HepG2 (cell line): ENCODE measurements around the gene SAA2. TPM values are rescaled to one million over a fixed set of nuclear protein-coding genes. Genes with fewer than 3 reads are reported as not detected.

ENCODE experiments used
- AKAP8 ChIP-seq: sonication (generic); formaldehyde crosslinking; IDR thresholded peaks from 2 replicates; pipeline ENCODE4 v1.5.1; 2020; ENCODE audit warnings: mild to moderate bottlenecking, missing genetic modification reagents
- ATF7 ChIP-seq, 2 experiments: fragments of 450-650 bp in 1 of 2; sonication (generic) in 1 of 2; formaldehyde crosslinking in 1 of 2; IDR thresholded peaks; 2 replicates each; pipeline versions ENCODE4 v1.4.0 to v1.6.1; 2016 to 2020; ENCODE audit warnings: antibody characterized with exemption in 1 of 2, mild to moderate bottlenecking in 1 of 2, missing genetic modification reagents in 1 of 2
- CHCHD3 ChIP-seq: sonication (generic); formaldehyde crosslinking; IDR thresholded peaks from 2 replicates; pipeline ENCODE4 v1.8.0; 2022; ENCODE audit warnings: mild to moderate bottlenecking, missing genetic modification reagents, moderate library complexity
- NFKBIZ ChIP-seq: IDR thresholded peaks from 2 replicates; pipeline ENCODE4 v1.6.1; 2018; ENCODE audit warnings: missing genetic modification reagents, missing compliant biosample characterization
- PHF5A ChIP-seq: IDR thresholded peaks from one replicate; pipeline ENCODE4 v1.6.1; 2018; ENCODE audit warnings: low read depth, missing genetic modification reagents; ENCODE audit not compliant: unreplicated experiment
- SALL2 ChIP-seq: sonication (generic); formaldehyde crosslinking; IDR thresholded peaks from 2 replicates; pipeline ENCODE4 v1.8.1; 2023; ENCODE audit warnings: mild to moderate bottlenecking, missing genetic modification reagents, inconsistent platforms
- TFDP2 ChIP-seq: sonication (generic); formaldehyde crosslinking; IDR thresholded peaks from 2 replicates; pipeline ENCODE4 v1.4.0; 2020; ENCODE audit warnings: missing genetic modification reagents
- ZMAT5 ChIP-seq: sonication (generic); formaldehyde crosslinking; IDR thresholded peaks from 2 replicates; pipeline ENCODE4 v1.5.0; 2020; ENCODE audit warnings: mild to moderate bottlenecking, low read depth, missing genetic modification reagents, borderline replicate concordance
- polyA plus RNA-seq, 8 experiments: library from polyadenylated mRNA; depleted of rRNA in 3 of 8; stranded (reverse) in 7 of 8; unstranded in 1 of 8; fragments of >200 nt; fragmentation: Illumina TruSeq in 4 of 8; extraction: Trizol in 4 of 8; gene quantifications; 2 replicates each; pipeline versions ENCODE4 v1.2.1 to v1.2.3, GENCODE V29; 2011 to 2016; ENCODE audit warnings: low read depth in 4 of 8, missing spikeins in 1 of 8, mixed read lengths in 1 of 8; ENCODE audit not compliant: insufficient read depth in 1 of 8
- total RNA-seq, 5 experiments: library from RNA; depleted of rRNA; stranded (reverse); fragments of >200 nt; fragmentation: Illumina TruSeq; extraction: Trizol; gene quantifications; 2 replicates each; pipeline ENCODE4 v1.2.3, GENCODE V29; 2016; ENCODE audit warnings: low read depth in 1 of 5
- TF ChIP-seq, protein P1 (sequence below): sonication (generic); formaldehyde crosslinking; IDR thresholded peaks from 2 replicates; pipeline ENCODE4 v1.8.0; 2022; ENCODE audit warnings: mild to moderate bottlenecking, missing genetic modification reagents, moderate library complexity
- TF ChIP-seq, protein P2 (sequence below): IDR thresholded peaks from 2 replicates; pipeline ENCODE4 v1.6.1; 2012; ENCODE audit warnings: low read depth, low read length, improper control_type of control experiment
- TF ChIP-seq, protein P3 (sequence below), 2 experiments: fragments of 450-650 bp in 1 of 2; sonication (generic) in 1 of 2; formaldehyde crosslinking in 1 of 2; IDR thresholded peaks; 2 replicates each; pipeline versions ENCODE4 v1.6.1 to v1.8.0; 2016 to 2022; ENCODE audit warnings: antibody characterized with exemption in 1 of 2, mild to moderate bottlenecking in 1 of 2, missing genetic modification reagents in 1 of 2
- TF ChIP-seq, protein P4 (sequence below): conservative IDR thresholded peaks from 2 replicates; pipeline ENCODE4 v1.6.1; 2018; ENCODE audit warnings: missing genetic modification reagents

Gene SAA2
- total and polyA plus RNA-seq, 2 of the 13 experiments (the other 11 are each of a cell fraction or from before 2014, with no cell fraction given) = 0.27 TPM; not detected in 1

GRCh38 chr11:18236664-18237356 is 11.7 kb downstream of the SAA2 start, which contains the start of gene SAA4 (continued):
- TF ChIP-seq, protein P1, sequence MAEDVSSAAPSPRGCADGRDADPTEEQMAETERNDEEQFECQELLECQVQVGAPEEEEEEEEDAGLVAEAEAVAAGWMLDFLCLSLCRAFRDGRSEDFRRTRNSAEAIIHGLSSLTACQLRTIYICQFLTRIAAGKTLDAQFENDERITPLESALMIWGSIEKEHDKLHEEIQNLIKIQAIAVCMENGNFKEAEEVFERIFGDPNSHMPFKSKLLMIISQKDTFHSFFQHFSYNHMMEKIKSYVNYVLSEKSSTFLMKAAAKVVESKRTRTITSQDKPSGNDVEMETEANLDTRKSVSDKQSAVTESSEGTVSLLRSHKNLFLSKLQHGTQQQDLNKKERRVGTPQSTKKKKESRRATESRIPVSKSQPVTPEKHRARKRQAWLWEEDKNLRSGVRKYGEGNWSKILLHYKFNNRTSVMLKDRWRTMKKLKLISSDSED = no peak
- TF ChIP-seq, protein P2, sequence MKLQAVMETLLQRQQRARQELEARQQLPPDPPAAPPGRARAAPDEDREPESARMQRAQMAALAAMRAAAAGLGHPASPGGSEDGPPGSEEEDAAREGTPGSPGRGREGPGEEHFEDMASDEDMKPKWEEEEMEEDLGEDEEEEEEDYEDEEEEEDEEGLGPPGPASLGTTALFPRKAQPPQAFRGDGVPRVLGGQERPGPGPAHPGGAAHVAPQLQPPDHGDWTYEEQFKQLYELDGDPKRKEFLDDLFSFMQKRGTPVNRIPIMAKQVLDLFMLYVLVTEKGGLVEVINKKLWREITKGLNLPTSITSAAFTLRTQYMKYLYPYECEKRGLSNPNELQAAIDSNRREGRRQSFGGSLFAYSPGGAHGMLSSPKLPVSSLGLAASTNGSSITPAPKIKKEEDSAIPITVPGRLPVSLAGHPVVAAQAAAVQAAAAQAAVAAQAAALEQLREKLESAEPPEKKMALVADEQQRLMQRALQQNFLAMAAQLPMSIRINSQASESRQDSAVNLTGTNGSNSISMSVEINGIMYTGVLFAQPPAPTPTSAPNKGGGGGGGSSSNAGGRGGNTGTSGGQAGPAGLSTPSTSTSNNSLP = 0 out of 2 replicates have a peak, but pooled peaks have one; percentile 11
- TF ChIP-seq AKAP8 (CRISPR knock-in tag) (no peak), CHCHD3 (CRISPR knock-in tag) (no peak), TFDP2 (0 out of 2 replicates have a peak, but pooled peaks have one; percentile 24), NFKBIZ (CRISPR knock-in tag) (no peak), PHF5A (no peak), ZMAT5 (CRISPR knock-in tag) (no peak), ATF7 (IDR thresholded peaks at IDR 0.05) (peak; percentile 56; the same call in 1 of the 2 replicates), ATF7 (CRISPR knock-in tag; IDR thresholded peaks at IDR 0.05) (no peak; the same call in 1 of the 2 replicates), SALL2 (CRISPR knock-in tag) (no peak)
- TF ChIP-seq, protein P3, sequence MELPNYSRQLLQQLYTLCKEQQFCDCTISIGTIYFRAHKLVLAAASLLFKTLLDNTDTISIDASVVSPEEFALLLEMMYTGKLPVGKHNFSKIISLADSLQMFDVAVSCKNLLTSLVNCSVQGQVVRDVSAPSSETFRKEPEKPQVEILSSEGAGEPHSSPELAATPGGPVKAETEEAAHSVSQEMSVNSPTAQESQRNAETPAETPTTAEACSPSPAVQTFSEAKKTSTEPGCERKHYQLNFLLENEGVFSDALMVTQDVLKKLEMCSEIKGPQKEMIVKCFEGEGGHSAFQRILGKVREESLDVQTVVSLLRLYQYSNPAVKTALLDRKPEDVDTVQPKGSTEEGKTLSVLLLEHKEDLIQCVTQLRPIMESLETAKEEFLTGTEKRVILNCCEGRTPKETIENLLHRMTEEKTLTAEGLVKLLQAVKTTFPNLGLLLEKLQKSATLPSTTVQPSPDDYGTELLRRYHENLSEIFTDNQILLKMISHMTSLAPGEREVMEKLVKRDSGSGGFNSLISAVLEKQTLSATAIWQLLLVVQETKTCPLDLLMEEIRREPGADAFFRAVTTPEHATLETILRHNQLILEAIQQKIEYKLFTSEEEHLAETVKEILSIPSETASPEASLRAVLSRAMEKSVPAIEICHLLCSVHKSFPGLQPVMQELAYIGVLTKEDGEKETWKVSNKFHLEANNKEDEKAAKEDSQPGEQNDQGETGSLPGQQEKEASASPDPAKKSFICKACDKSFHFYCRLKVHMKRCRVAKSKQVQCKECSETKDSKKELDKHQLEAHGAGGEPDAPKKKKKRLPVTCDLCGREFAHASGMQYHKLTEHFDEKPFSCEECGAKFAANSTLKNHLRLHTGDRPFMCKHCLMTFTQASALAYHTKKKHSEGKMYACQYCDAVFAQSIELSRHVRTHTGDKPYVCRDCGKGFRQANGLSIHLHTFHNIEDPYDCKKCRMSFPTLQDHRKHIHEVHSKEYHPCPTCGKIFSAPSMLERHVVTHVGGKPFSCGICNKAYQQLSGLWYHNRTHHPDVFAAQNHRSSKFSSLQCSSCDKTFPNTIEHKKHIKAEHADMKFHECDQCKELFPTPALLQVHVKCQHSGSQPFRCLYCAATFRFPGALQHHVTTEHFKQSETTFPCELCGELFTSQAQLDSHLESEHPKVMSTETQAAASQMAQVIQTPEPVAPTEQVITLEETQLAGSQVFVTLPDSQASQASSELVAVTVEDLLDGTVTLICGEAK (IDR thresholded peaks at IDR 0.05) = no peak
- TF ChIP-seq, protein P3 (CRISPR knock-in tag; IDR thresholded peaks at IDR 0.05) = no peak
- TF ChIP-seq, protein P4, sequence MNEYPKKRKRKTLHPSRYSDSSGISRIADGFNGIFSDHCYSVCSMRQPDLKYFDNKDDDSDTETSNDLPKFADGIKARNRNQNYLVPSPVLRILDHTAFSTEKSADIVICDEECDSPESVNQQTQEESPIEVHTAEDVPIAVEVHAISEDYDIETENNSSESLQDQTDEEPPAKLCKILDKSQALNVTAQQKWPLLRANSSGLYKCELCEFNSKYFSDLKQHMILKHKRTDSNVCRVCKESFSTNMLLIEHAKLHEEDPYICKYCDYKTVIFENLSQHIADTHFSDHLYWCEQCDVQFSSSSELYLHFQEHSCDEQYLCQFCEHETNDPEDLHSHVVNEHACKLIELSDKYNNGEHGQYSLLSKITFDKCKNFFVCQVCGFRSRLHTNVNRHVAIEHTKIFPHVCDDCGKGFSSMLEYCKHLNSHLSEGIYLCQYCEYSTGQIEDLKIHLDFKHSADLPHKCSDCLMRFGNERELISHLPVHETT (CRISPR knock-in tag) = no peak
